OCI-M1 (cell line): ENCODE measurements around the gene DNAJB8.

Experiments used
- DNase-seq: peaks from one replicate; lab custom pipeline; 2025; lab: John Stamatoyannopoulos, UW

The DNAJB8 gene

DNA sequence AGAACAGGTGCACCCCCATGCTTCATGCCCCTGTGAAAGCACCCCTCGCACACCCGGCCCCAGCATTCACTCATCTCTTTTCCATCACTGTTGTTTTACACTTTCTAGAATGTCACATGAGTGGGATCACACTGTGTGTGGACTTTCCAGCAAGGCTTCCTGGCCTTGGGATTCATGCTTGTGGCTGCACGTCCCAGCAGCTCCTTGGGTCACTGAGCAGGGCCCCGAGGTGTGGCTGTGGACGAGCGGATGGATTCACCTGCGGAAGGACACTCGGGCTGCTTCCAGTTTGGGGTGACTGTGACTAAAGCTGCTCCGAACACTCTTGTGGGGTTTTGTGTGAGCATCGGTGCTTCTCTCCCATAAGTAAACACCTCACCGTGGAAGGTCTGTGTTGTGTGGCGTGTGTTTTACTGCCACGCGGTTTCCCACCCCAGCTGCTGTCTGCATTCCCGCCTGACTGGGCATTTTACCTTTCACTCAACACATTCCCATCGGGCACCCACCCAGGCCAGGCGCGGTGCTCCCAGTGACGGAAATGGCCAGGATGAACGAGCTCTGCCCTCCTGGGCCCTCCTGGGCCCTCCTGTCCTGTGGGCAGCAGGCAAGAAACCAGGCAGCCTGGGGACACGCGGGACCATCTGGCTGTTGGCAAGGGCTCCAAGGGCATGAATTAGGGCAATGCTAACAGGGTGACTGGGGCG is 41.4 kb downstream of the DNAJB8 start:
- DNase-seq, result no peak

DNA sequence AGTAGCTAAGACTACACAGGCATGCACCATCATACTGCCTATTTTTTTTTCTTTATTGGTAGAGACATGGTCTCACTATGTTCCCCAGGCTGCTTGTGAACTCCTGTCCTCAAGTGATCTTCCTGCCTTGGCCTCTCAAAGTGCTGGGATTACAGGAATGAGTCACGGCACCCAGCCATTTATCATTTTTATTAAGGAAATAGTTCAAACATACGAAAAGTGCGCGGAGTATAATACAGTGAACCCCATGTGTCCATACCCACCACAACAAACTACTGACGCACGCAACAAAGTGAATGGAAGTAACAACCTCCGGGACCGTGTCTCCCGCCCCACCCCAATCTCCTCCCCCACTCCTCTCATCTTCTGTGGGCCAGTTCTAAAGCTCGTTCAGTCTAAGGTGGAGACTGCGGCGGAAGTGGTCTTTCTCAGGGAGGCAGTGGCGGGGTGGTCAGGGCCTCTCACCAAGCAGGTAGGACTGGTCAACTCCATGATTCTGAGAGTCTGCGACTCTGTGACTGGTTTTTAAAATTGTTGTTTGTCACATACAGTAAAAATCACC is 42.1 kb downstream of the DNAJB8 start:
- no peak for DNase-seq

DNA sequence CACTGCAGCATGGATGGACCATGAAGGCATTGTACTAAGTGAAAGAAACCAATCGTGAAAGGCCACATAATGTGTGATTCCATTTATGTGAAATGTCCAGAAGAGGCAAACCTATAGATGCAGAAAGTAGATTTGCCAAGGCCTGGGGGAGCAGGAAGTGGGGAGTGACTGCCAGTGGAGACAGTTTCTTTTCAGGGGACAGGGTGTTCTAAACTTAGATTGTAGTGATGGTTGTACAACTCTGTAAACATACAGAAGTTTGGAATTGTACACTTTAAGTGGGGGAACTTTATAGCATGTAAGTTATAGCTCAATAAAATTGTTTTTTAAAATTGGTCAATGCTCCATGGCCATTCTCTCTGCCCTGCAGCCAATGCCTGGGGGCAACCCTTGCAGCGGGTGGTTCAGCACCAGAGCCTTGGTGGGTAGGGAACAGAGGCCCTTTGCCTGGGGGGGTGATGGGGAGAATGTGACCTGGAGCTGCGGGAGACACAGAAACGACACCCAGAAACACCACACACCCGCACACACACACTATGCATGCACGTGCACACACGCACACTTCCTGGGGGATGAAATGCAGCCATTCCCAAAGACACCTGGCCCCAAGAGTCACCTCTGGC is 43.1 kb downstream of the DNAJB8 start:
- DNase-seq, result peak; percentile 26

DNA sequence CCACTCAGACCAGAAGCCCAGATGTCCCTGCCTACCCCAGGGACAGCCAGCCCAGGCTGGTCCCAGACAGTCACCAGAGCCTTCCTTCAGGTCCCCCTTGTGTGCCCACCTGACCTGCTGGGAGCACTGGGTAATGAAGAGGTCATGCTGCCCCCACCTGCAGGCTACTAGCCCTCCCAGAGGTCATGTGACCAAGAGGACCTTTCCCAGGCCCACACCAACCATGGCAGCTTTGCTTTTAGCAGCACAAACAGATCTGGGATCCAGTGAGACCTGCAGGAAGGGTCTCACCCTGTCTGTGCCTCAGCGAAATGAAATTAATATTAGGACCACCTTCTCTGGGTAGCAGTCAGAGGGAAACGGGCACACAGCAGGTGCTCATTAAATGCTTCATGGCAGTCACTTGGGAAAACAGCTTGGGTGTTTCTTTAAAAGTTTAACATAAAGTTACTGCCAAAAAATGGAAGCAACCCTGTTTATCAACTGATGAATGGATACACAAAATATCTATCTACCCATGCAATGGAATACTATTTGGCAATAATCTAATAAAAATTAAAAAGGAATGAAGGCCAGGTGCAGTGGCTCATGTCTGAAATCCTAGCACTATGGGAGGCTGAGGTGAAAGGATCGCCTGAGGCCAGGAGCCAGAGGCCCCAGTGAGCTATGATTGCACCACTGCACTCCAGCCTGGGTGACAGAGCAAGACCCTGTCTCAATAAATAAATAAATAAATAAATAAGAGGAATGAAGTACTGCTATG is 43.7 kb downstream of the DNAJB8 start:
- DNase-seq, result no peak

DNA sequence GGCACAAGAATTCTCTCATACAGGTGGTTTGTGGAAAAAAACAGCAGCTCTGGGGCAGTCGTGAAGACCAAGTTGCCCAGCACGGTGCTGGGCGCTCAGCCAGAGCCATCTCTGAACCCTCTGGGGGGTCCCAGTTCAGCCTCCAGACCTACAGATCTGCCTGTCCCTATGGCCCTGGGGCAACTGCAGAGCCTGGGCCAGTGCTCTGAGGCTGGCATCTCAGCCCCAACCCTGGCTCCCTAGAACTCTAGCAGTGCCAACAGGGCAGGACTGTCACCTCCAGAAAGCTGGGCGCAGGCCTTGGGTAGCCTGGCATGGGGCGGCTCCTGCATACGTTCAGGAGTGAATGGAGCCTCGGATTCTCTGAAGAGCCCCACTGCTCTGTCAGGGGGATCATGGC is 44.7 kb downstream of the DNAJB8 start:
- no peak for DNase-seq

DNA sequence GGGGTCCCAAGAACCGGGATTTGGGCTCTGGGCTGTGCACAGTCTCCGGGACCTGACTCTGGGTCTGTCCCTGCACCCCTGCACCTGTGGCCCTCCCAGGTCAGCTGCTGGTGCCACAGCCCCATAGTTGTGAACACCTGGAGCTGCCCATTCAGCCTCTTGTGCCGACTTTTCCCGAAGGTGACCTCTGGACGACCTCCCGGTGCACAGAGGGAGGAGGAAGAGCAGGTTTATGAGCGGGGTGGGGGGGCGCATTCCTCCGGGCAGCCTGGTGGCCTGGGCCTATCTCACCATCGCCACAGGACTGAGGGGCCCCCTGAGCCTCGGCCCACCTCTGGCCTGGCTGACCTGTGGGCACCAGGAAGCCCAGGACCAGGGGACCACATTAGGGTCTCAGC is 45.3 kb downstream of the DNAJB8 start:
- DNase-seq, result no peak

DNA sequence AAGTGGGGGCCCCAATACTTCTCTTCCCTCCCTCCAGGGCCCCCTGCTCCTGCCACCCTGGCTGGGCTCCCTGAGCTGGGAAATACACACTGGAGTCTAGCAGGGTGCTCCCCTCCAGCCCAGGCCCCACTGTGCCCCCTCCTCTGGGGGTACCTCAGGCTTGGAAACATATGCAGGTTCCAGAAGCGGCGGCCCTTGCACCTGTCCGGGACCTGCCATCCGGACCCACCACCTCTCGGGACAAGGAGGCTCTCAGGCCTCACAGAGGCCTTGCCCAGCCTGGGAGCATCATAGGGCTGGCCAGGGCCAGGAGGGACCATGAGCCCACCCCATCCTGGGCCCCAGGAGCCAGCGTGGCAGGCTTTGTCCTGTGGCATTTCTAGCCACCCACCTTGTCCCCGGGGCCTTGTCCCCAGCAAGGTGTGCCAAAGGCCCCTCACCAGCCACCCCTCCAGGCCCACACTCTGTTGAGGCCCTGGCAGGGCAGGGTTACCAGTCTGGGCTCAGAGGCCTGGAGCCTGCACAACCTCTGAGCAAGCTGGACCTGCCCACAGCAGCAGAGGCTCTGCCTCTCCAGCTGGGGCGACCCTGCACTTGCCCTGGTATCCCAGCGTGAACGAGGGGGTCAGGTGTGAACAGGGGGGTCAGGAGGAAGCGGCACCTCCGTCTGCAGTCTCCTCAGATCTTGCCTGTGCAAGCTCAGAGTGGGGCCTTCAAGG is 45.8 kb downstream of the DNAJB8 start:
- DNase-seq, result no peak

DNA sequence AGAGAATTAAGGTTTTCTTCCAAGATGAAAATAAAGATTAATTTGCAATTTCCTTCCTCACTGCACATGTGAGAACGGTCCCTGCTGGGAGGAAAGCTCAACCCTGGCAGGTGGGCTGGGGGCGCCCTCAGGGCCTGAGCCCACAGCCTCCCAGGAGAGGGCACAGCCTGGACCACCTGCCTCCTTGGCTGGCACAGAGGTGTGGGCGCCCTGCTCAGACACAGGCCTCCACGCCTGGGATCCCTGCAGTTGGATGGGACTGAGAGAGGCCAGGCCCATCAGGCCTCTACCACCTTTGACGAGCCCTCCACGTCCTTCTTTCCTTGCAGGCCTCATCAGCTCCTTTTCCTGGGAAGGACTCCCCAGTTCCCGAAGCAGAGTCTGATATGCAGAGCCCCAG is 46.4 kb downstream of the DNAJB8 start:
- no peak for DNase-seq

DNA sequence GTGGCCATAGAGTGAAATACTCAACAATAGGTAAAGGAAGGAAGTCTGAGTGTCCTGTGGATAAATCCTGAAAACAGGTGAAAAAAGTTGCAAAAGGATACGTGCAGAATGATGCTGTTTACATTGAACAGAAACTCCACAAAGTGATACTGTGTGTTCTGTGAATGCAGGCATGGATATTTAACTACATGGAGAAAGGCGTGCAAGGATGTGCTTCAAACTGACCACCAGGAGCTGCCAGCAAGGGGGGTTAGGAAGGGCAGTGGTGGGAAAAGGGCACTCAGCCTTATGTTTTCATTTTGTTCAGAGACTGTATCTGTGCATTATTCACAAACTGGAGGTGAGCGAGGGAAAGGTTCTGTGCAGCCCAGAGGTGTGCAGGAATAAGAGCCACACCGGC is 47.4 kb downstream of the DNAJB8 start:
- no peak for DNase-seq

DNA sequence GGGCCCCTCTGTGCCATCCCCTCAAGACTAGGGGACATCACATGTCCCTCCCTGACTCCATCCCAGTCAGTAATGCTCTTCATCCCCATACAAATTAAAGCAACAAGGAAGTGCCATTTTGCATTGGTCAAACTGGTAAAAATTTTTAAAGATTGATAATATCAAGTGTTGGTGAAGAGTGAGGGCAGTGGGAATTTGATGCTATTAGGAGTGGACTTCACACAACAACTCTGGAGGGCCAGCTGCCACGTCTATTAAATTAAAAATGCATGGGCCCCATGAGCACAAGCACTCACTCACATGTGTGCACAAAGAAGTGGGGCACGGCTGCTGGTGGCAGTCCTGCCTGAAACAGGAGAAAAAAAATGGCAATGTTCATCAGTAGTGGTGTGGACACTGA is 47.8 kb downstream of the DNAJB8 start:
- no peak for DNase-seq

DNA sequence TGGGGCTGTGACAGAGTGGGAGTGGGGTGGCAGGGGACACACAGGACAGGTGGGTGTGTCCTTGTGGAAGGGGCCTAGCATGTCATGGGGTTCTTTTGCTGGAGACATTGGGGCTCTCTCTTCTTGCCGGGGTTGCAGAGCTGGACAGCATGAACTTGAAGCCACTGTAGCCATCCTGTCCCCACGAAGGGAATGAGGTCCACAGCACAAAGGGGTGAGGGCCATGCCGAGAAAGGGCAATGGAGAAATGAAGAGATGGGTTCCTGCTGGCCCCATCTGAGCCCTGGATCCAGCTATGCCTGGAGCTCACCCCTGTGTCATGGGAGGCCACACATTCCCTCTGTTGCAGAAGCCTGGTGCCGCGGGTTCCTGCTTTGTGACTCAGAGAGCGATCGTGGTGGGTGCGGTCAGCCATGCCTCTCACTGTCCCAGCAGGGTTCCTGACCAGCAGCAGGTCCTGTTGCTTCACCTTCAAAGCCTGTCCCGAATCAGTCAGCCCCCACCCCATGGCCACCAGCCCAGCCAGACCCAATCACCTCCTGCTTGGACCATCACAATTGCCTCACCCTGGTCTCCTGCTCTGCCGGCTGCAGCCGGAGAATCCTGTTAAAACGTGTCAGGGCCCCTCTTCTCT is 50.0 kb downstream of the DNAJB8 start:
- DNase-seq, result peak; percentile 90

DNA sequence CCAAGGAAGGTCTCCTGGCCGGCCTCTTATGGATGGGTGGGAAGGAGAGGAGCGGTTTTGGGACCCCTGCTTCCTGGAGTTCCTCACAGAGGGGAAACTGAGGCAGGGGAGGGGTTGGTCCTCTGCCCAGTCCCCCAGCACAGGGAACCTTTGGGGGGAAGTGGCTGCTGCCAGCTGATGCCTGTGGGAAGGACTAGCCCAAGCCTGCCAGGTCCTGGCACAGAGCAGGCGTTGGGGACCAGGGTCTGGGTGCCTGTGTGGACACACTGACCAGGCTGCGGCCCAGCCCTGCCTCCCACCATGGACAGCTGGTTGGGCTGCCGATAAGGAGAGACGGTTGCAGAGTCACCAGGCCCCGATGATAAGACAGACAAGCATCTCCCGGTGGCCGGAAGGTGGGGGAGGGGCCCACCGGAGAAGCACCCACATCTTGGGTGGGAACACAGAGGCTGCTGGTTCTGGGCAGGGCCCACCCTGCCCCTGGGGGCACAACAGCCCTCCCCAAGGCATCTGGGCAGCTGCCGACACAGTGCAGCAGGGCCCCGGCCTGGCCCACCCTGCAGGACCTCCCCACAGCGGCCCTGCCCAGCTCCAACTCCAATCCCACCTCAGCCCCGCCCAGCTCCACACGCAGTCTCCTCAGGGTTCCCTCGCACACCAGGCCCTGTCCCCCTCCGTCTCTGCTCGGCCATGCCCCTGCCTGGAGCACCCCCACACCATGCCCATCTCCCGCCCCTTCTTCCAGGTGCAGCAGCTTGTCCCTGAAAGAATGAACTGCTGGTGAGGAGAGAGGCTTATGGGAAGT is 50.7 kb downstream of the DNAJB8 start:
- DNase-seq, result peak; percentile 92

DNA sequence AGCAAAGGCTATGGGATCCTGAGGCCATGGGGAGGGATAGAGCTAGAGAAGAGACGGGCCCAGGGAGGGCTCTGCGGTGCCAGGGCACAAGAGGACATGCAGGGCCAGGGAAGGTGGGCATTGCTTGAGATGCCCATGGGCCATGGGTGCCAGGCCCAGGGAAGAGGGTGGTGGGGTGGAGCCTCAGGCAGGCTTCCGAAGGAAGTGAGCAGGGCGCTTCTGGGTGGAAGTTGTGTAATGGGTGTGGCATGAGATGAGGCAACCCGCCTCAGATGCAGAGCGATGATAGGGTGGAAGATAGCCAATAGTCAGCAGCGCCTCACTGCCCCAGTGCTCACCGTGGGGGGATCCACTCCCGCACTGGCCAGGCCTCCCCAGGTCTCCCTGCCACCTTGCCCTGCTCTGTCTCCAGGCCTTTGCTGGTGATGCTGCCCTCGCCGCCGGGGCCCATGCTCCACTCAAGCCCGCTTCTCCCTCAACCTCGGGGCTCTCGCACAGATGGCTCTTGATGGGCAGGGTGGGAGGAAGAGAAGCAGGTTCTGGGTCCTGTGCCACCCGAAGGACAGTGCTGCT is 51.4 kb downstream of the DNAJB8 start:
- peak; percentile 89 for DNase-seq

DNA sequence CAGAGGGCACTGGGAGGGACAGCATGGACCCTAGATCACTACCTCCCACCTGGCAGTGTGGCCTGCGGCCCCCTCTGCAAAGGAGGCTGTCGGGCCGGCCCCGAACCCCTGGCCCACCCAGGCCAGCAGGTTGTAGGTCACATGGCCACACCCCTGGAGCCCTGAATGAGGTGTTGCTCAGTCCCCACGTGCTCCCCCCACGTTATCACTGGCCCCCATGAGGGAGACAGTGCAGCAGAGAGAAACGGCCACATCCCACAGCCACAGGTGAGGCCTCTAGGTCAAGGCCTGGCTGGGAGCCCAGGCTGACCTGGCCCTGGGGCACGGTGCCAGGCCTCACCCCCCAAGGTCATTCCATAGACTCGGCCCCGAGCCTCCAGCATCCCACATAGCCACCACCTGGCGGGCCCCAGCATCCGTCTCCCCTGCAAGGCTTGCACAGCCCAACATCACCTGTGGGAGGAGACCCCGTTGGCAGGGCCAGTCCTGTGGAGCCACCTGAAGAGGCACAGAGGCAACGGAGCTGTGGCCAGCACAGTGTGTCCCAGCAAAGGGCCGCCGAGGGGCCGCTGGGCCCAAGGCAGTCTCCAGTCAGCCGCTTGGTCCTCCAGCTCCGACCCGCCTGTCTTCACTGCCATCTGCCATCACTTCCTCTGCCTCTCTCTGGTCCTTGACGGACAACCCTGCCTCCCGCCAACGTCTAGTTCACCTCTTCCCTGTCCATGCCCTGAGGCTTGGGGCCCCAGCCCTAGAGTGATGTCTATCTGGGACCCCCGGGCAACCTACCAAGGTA is 53.1 kb downstream of the DNAJB8 start:
- DNase-seq, result no peak

DNA sequence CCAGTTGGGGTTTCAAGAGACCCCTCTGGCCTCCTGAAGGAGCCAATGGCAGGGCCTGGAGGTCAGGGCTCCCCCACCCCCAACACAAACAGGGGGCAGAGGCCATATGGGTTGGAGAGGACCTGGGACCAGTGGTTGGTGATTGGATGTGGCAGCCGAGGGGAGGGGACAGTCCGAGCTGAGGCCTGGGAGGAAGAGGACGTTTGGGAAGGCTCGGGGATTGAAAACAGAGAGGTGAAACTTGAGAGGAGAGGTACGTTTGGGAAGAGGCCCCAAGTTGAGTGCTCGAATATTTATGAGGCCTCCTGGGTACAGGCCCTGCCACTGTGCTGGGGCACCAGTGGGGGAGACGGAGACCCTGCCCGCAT is 53.7 kb downstream of the DNAJB8 start:
- no peak for DNase-seq
